ENCODE measurements around the gene MEIOB. TPM values are rescaled to one million over a fixed set of nuclear protein-coding genes. Genes with fewer than 3 reads are reported as not detected.

MEIOB gene
- total RNA-seq, 2 experiments from 2014 or later = not detected

DNA sequence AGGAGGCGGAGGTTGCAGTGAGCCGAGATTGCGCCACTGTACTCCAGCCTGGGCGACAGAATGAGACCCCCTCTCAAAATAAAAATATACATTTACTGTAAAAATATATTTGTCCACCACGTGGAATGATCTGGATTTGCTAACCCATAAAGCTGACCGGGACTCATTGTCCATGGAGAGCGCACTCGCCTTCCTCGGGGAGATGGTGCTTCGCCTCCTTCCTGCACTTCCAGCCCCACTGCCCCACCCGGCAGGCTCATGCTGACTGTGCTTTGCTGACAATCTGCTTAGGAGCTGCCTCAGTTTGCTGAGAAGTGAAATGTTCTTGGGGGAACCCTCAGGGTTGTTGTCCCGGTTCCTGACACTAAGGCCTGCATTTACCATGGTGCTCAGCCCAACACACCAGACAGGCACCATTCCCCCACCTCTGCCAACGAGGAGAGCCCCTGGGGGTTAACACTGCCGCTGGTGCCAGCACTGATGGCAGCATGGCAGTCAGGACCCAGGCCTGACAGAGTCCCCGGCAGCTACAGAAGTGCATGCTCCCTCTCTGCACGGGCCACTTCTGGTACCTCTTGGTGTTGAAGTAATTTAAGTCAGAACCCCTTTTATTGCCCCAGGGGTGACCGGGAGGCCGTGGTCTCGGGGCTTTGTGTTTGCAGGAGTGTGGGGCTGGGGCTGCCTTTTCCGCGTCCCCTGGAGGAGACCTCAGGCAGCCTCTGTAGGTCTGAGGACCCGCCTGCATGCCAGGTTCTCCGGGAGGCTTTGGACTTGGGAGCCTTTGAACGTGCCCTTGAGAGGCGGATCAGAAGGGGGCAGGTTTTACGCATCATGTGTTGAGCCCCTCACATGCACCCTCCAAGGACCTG, 86.8 kb downstream of the MEIOB start:
- H3K9me3 Mint-ChIP-seq = no peaks in the 10 kb centered on the region
- DNase-seq (no peak), ATAC-seq (ENCODE audit: low read depth) (no peak)
- H3K27ac Mint-ChIP-seq = no peak overlapping the region
- no peaks in the 10 kb centered on the region for H3K27me3 Mint-ChIP-seq
- H3K4me1 Mint-ChIP-seq = peaks cover 19% of the 10 kb centered on the region
- peak overlapping the region; percentile 45 for H3K4me3 Mint-ChIP-seq
- peaks cover 4% of the 10 kb centered on the region for H3K36me3 Mint-ChIP-seq
- POLR2A ChIA-PET = interaction anchor here (1.0 to 3.7 kb wide), 2 partner anchors 8 to 13 kb away, joined by 3 to 88 read pairs; partner anchors contain the start of genes EME2, IGFALS, MRPS34 and NME3

Other genes starting within 250 kb of the MEIOB start
- gene JPT2, start 193.9 kb downstream of the MEIOB start, total RNA-seq = 10 to 100 TPM; 44.7 to 45.1 TPM
- 100 to 1,000 TPM; 146 to 157 TPM for gene MAPK8IP3, start 166.0 kb downstream of the MEIOB start, total RNA-seq
- 10 to 100 TPM; 58.1 to 60.9 TPM for gene NME3, start 100.6 kb downstream of the MEIOB start, total RNA-seq
- 10 to 100 TPM; 28.7 to 36.3 TPM for gene EME2, start 99.4 kb downstream of the MEIOB start, total RNA-seq
- gene MRPS34, start 99.0 kb downstream of the MEIOB start, total RNA-seq = 100 to 1,000 TPM in 1 of 2 experiments, 10 to 100 TPM in 1; 91.6 to 103 TPM
- 10 to 100 TPM; 67.8 to 74.1 TPM for gene SPSB3, start 89.6 kb downstream of the MEIOB start, total RNA-seq
- gene NUBP2, start 89.2 kb downstream of the MEIOB start, total RNA-seq = 10 to 100 TPM; 55.6 to 55.9 TPM
- under 1 TPM; 0.23 to 0.55 TPM for gene IGFALS, start 78.5 kb downstream of the MEIOB start, total RNA-seq
- 10 to 100 TPM; 48.7 to 51.6 TPM for gene HAGH, start 45.3 kb downstream of the MEIOB start, total RNA-seq
- gene FAHD1, start 45.0 kb downstream of the MEIOB start, total RNA-seq = 10 to 100 TPM; 12.0 to 12.2 TPM
- gene HS3ST6, start 46.3 kb upstream of the MEIOB start, total RNA-seq = not detected
- gene MSRB1, start 71.0 kb upstream of the MEIOB start, total RNA-seq = 10 to 100 TPM; 12.0 to 12.5 TPM
- not detected for gene RPL3L, start 82.5 kb upstream of the MEIOB start, total RNA-seq
- gene NDUFB10, start 87.4 kb upstream of the MEIOB start, total RNA-seq = 100 to 1,000 TPM; 108 to 115 TPM
- 1,000 to 10,000 TPM; 2,404 to 2,409 TPM for gene RPS2, start 92.7 kb upstream of the MEIOB start, total RNA-seq
- gene RNF151, start 94.7 kb upstream of the MEIOB start, total RNA-seq = not detected
- 10 to 100 TPM; 29.4 to 30.7 TPM for gene TBL3, start 99.9 kb upstream of the MEIOB start, total RNA-seq
- 1 to 10 TPM in 1 of 2 experiments, under 1 TPM in 1; 0.58 to 1.8 TPM for gene NOXO1, start 109.3 kb upstream of the MEIOB start, total RNA-seq
- gene GFER, start 112.0 kb upstream of the MEIOB start, total RNA-seq = 10 to 100 TPM; 28.8 to 31.9 TPM
- 1 to 10 TPM; 2.0 to 2.2 TPM for gene SYNGR3, start 117.8 kb upstream of the MEIOB start, total RNA-seq
- gene ZNF598, start 137.7 kb upstream of the MEIOB start, total RNA-seq = 10 to 100 TPM; 67.8 to 77.1 TPM
- gene NPW, start 147.6 kb upstream of the MEIOB start, total RNA-seq = under 1 TPM in 1 of 2 experiments, not detected in 1; 0.42 TPM
- 1 to 10 TPM; 4.2 to 4.3 TPM for gene NHERF2, start 154.7 kb upstream of the MEIOB start, total RNA-seq
- 10 to 100 TPM; 19.4 to 20.7 TPM for gene NTHL1, start 175.7 kb upstream of the MEIOB start, total RNA-seq
- 100 to 1,000 TPM; 113 to 125 TPM for gene TSC2, start 175.8 kb upstream of the MEIOB start, total RNA-seq

Data from activated naive CD8-positive, alpha-beta T cell treated with anti-CD3 and anti-CD28 coated beads, Interleukin-2, amount 10 ng/mL, durations not matched to agents 7 days and 5 days (primary cell).